ENCODE results near the gene CDKAL1.

GRCh38 chr6:20672038-20672437 lies 137.8 kb downstream of the CDKAL1 start:
- no peak for TF ChIP-seq CTCF (IDR thresholded peaks at IDR 0.05)
- TF ChIP-seq EZH2 (IDR thresholded peaks at IDR 0.05), result no peak

Data from neural progenitor cell (in vitro differentiated cells).